HepG2 (cell line): ENCODE data around the gene CCDC57. TPM values are rescaled to one million over a fixed set of nuclear protein-coding genes. Genes with fewer than 3 reads are reported as not detected.

ENCODE experiments used
- microRNA-seq: library from miRNA; unstranded; fragments of <30 nt; microRNA quantifications from one replicate; pipeline ENCODE4, GENCODE V29; 2020
- polyA plus RNA-seq, 8 experiments: library from polyadenylated mRNA; depleted of rRNA in 3 of 8; stranded (reverse) in 7 of 8; unstranded in 1 of 8; fragments of >200 nt; fragmentation: Illumina TruSeq in 4 of 8; extraction: Trizol in 4 of 8; gene quantifications; 2 replicates each; pipeline versions ENCODE4 v1.2.1 to v1.2.3, GENCODE V29; 2011 to 2016; ENCODE audit warnings: low read depth in 4 of 8, missing spikeins in 1 of 8, mixed read lengths in 1 of 8; ENCODE audit not compliant: insufficient read depth in 1 of 8
- total RNA-seq, 5 experiments: library from RNA; depleted of rRNA; stranded (reverse); fragments of >200 nt; fragmentation: Illumina TruSeq; extraction: Trizol; gene quantifications; 2 replicates each; pipeline ENCODE4 v1.2.3, GENCODE V29; 2016; ENCODE audit warnings: low read depth in 1 of 5

Gene CCDC57
- total and polyA plus RNA-seq, 2 of the 13 experiments (the other 11 are each of a cell fraction or from before 2014, with no cell fraction given) = 59.3 to 59.9 TPM

Small RNA genes lying within 50 kb of the gene (microRNA-seq; reads per million reads assigned to microRNA genes)
- gene MIR6787 = 1.5 reads per million

Other genes with a start within 250 kb of the CCDC57 start
- gene ASPSCR1, start 235.2 kb downstream of the CCDC57 start, total RNA-seq (2016; rRNA removed; fragmentation: Illumina TruSeq; extraction: Trizol) = 221 and 314 TPM in 2 replicates
- gene ASPSCR1, start 235.2 kb downstream of the CCDC57 start, polyA plus RNA-seq (2011; rRNA removed) = 257 and 274 TPM in 2 replicates
- 166 and 170 TPM in 2 replicates for gene CENPX, start 190.0 kb downstream of the CCDC57 start, total RNA-seq (2016; rRNA removed; fragmentation: Illumina TruSeq; extraction: Trizol)
- gene CENPX, start 190.0 kb downstream of the CCDC57 start, polyA plus RNA-seq (2011; rRNA removed) = 92.7 and 96.7 TPM in 2 replicates
- gene LRRC45, start 189.5 kb downstream of the CCDC57 start, total RNA-seq (2016; rRNA removed; fragmentation: Illumina TruSeq; extraction: Trizol) = 21.4 and 48.1 TPM in 2 replicates
- 11.6 and 14.1 TPM in 2 replicates for gene LRRC45, start 189.5 kb downstream of the CCDC57 start, polyA plus RNA-seq (2011; rRNA removed)
- gene RAC3, start 181.2 kb downstream of the CCDC57 start, total RNA-seq (2016; rRNA removed; fragmentation: Illumina TruSeq; extraction: Trizol) = 4.0 and 10.5 TPM in 2 replicates
- gene RAC3, start 181.2 kb downstream of the CCDC57 start, polyA plus RNA-seq (2011; rRNA removed) = 21.3 and 24.1 TPM in 2 replicates
- gene DCXR, start 175.1 kb downstream of the CCDC57 start, total RNA-seq (2016; rRNA removed; fragmentation: Illumina TruSeq; extraction: Trizol) = 286 and 311 TPM in 2 replicates
- 287 and 290 TPM in 2 replicates for gene DCXR, start 175.1 kb downstream of the CCDC57 start, polyA plus RNA-seq (2011; rRNA removed)
- gene RFNG, start 161.0 kb downstream of the CCDC57 start, total RNA-seq (2016; rRNA removed; fragmentation: Illumina TruSeq; extraction: Trizol) = 27.8 and 64.0 TPM in 2 replicates
- 61.4 and 90.6 TPM in 2 replicates for gene RFNG, start 161.0 kb downstream of the CCDC57 start, polyA plus RNA-seq (2011; rRNA removed)
- 106 and 124 TPM in 2 replicates for gene GPS1, start 160.9 kb downstream of the CCDC57 start, total RNA-seq (2016; rRNA removed; fragmentation: Illumina TruSeq; extraction: Trizol)
- gene GPS1, start 160.9 kb downstream of the CCDC57 start, polyA plus RNA-seq (2011; rRNA removed) = 128 and 161 TPM in 2 replicates
- gene DUS1L, start 147.0 kb downstream of the CCDC57 start, total RNA-seq (2016; rRNA removed; fragmentation: Illumina TruSeq; extraction: Trizol) = 67.9 and 109 TPM in 2 replicates
- 81.0 and 108 TPM in 2 replicates for gene DUS1L, start 147.0 kb downstream of the CCDC57 start, polyA plus RNA-seq (2011; rRNA removed)
- 101 and 192 TPM in 2 replicates for gene FASN, start 114.6 kb downstream of the CCDC57 start, total RNA-seq (2016; rRNA removed; fragmentation: Illumina TruSeq; extraction: Trizol)
- gene FASN, start 114.6 kb downstream of the CCDC57 start, polyA plus RNA-seq (2011; rRNA removed) = 51.7 and 92.4 TPM in 2 replicates
- gene SLC16A3, start 16.2 kb upstream of the CCDC57 start, total RNA-seq (2016; rRNA removed; fragmentation: Illumina TruSeq; extraction: Trizol) = 99.9 and 242 TPM in 2 replicates
- gene SLC16A3, start 16.2 kb upstream of the CCDC57 start, polyA plus RNA-seq (2011; rRNA removed) = 349 and 598 TPM in 2 replicates
- 28.4 and 31.5 TPM in 2 replicates for gene CSNK1D, start 60.9 kb upstream of the CCDC57 start, total RNA-seq (2016; rRNA removed; fragmentation: Illumina TruSeq; extraction: Trizol)
- gene CSNK1D, start 60.9 kb upstream of the CCDC57 start, polyA plus RNA-seq (2011; rRNA removed) = 128 and 148 TPM in 2 replicates
- 29.7 and 67.6 TPM in 2 replicates for gene CD7, start 104.8 kb upstream of the CCDC57 start, total RNA-seq (2016; rRNA removed; fragmentation: Illumina TruSeq; extraction: Trizol)
- gene CD7, start 104.8 kb upstream of the CCDC57 start, polyA plus RNA-seq (2011; rRNA removed) = 72.7 and 76.4 TPM in 2 replicates
- 2.4 and 5.3 TPM in 2 replicates for gene SECTM1, start 120.9 kb upstream of the CCDC57 start, total RNA-seq (2016; rRNA removed; fragmentation: Illumina TruSeq; extraction: Trizol)
- gene SECTM1, start 120.9 kb upstream of the CCDC57 start, polyA plus RNA-seq (2011; rRNA removed) = 3.5 and 4.2 TPM in 2 replicates
- 1.3 and 1.8 TPM in 2 replicates for gene TEX19, start 146.4 kb upstream of the CCDC57 start, total RNA-seq (2016; rRNA removed; fragmentation: Illumina TruSeq; extraction: Trizol)
- 4.9 and 6.0 TPM in 2 replicates for gene TEX19, start 146.4 kb upstream of the CCDC57 start, polyA plus RNA-seq (2011; rRNA removed)
- 0.13 TPM in 1 of 2 replicates, not detected in the other for gene UTS2R, start 158.9 kb upstream of the CCDC57 start, total RNA-seq (2016; rRNA removed; fragmentation: Illumina TruSeq; extraction: Trizol)
- 0.10 and 0.15 TPM in 2 replicates for gene UTS2R, start 158.9 kb upstream of the CCDC57 start, polyA plus RNA-seq (2011; rRNA removed)
- gene HEXD, start 205.5 kb upstream of the CCDC57 start, total RNA-seq (2016; rRNA removed; fragmentation: Illumina TruSeq; extraction: Trizol) = 12.4 and 22.3 TPM in 2 replicates
- gene HEXD, start 205.5 kb upstream of the CCDC57 start, polyA plus RNA-seq (2011; rRNA removed) = 41.8 and 63.2 TPM in 2 replicates
- gene OGFOD3, start 205.7 kb upstream of the CCDC57 start, total RNA-seq (2016; rRNA removed; fragmentation: Illumina TruSeq; extraction: Trizol) = 19.3 and 42.1 TPM in 2 replicates
- gene OGFOD3, start 205.7 kb upstream of the CCDC57 start, polyA plus RNA-seq (2011; rRNA removed) = 40.0 and 48.0 TPM in 2 replicates
- gene CYBC1, start 237.9 kb upstream of the CCDC57 start, total RNA-seq (2016; rRNA removed; fragmentation: Illumina TruSeq; extraction: Trizol) = 27.1 and 43.4 TPM in 2 replicates
- 44.1 and 56.8 TPM in 2 replicates for gene CYBC1, start 237.9 kb upstream of the CCDC57 start, polyA plus RNA-seq (2011; rRNA removed)
- 61.1 and 69.8 TPM in 2 replicates for gene NARF, start 245.9 kb upstream of the CCDC57 start, total RNA-seq (2016; rRNA removed; fragmentation: Illumina TruSeq; extraction: Trizol)
- 137 and 144 TPM in 2 replicates for gene NARF, start 245.9 kb upstream of the CCDC57 start, polyA plus RNA-seq (2011; rRNA removed)